K562 (cell line): ENCODE results near the gene MEIS2. TPM values are rescaled to one million over a fixed set of nuclear protein-coding genes. Genes with fewer than 3 reads are reported as not detected.

Experiments used
- CCNT2 ChIP-seq: IDR thresholded peaks from 2 replicates; pipeline ENCODE4 v1.6.1; 2011; ENCODE audit warnings: borderline replicate concordance, low read depth, mild to moderate bottlenecking, moderate library complexity, mixed read lengths, low read length; ENCODE audit not compliant: insufficient read length; ENCODE audit errors: extremely low read depth
- DLX4 ChIP-seq: fragments of 250-450 bp; sonication (Bioruptor Pico); IDR thresholded peaks from 2 replicates; pipeline ENCODE4 v1.6.1; 2021; ENCODE audit warnings: mild to moderate bottlenecking
- GTF2E2 ChIP-seq: fragments of 200-800 bp; sonication (Bioruptor generic); IDR thresholded peaks from 2 replicates; pipeline ENCODE4 v1.6.1; 2016; ENCODE audit warnings: missing genetic modification characterization, missing compliant biosample characterization
- NFIC ChIP-seq: fragments of 450-650 bp; IDR thresholded peaks from 2 replicates; pipeline ENCODE4 v1.6.1; 2017; ENCODE audit warnings: mild to moderate bottlenecking, inconsistent platforms
- RAD51 ChIP-seq: fragments of 450-650 bp; IDR thresholded peaks from 2 replicates; pipeline ENCODE4 v1.7.1; 2016; ENCODE audit warnings: low read depth, mild to moderate bottlenecking, borderline replicate concordance
- polyA plus RNA-seq, 8 experiments: library from polyadenylated mRNA; depleted of rRNA in 4 of 8; stranded (reverse) in 5 of 8; unstranded in 3 of 8; fragments of >200 nt; fragmentation: Nextera tagmentation in 2 of 8; fragmentation: Illumina TruSeq in 1 of 8; extraction: Ambion mirVana in 2 of 8; extraction: Trizol in 1 of 8; gene quantifications; 2 replicates each; pipeline versions ENCODE4 v1.2.1 to v1.2.3, GENCODE V29; 2011 to 2014; ENCODE audit warnings: inconsistent platforms in 1 of 8, missing spikeins in 1 of 8
- total RNA-seq, 7 experiments: library from RNA; depleted of rRNA in 6 of 7; stranded (reverse); fragments of >200 nt in 6 of 7; fragmentation: Illumina TruSeq in 2 of 7; extraction: Trizol in 2 of 7; gene quantifications; 2 replicates each; pipeline versions ENCODE4 v1.2.1 to v1.2.3, GENCODE V29; 2011 to 2021; ENCODE audit warnings: low replicate concordance in 1 of 7
- TF ChIP-seq, protein P1 (sequence below): fragments of 450-650 bp; IDR thresholded peaks from 2 replicates; pipeline ENCODE4 v1.6.1; 2017; ENCODE audit warnings: antibody characterized with exemption, mild to moderate bottlenecking
- TF ChIP-seq, protein P2 (sequence below): sonication (generic); formaldehyde crosslinking; IDR thresholded peaks from 2 replicates; pipeline ENCODE4 v1.8.0; 2022; ENCODE audit warnings: mild to moderate bottlenecking, missing genetic modification reagents, borderline replicate concordance
- TF ChIP-seq, protein P3 (sequence below): sonication (generic); formaldehyde crosslinking; IDR thresholded peaks from 2 replicates; pipeline ENCODE4 v1.8.1; 2023; ENCODE audit warnings: mild to moderate bottlenecking, missing genetic modification reagents

MEIS2 gene
- total and polyA plus RNA-seq, 9 of the 15 experiments (the other 6 are each of a cell fraction or from before 2014, with no cell fraction given), result 7.5 to 64.2 (median 22.3) TPM

- TF ChIP-seq, protein P1, sequence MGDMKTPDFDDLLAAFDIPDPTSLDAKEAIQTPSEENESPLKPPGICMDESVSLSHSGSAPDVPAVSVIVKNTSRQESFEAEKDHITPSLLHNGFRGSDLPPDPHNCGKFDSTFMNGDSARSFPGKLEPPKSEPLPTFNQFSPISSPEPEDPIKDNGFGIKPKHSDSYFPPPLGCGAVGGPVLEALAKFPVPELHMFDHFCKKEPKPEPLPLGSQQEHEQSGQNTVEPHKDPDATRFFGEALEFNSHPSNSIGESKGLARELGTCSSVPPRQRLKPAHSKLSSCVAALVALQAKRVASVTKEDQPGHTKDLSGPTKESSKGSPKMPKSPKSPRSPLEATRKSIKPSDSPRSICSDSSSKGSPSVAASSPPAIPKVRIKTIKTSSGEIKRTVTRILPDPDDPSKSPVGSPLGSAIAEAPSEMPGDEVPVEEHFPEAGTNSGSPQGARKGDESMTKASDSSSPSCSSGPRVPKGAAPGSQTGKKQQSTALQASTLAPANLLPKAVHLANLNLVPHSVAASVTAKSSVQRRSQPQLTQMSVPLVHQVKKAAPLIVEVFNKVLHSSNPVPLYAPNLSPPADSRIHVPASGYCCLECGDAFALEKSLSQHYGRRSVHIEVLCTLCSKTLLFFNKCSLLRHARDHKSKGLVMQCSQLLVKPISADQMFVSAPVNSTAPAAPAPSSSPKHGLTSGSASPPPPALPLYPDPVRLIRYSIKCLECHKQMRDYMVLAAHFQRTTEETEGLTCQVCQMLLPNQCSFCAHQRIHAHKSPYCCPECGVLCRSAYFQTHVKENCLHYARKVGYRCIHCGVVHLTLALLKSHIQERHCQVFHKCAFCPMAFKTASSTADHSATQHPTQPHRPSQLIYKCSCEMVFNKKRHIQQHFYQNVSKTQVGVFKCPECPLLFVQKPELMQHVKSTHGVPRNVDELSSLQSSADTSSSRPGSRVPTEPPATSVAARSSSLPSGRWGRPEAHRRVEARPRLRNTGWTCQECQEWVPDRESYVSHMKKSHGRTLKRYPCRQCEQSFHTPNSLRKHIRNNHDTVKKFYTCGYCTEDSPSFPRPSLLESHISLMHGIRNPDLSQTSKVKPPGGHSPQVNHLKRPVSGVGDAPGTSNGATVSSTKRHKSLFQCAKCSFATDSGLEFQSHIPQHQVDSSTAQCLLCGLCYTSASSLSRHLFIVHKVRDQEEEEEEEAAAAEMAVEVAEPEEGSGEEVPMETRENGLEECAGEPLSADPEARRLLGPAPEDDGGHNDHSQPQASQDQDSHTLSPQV, result no peak
- TF ChIP-seq CCNT2, result no peak
- TF ChIP-seq, protein P2, sequence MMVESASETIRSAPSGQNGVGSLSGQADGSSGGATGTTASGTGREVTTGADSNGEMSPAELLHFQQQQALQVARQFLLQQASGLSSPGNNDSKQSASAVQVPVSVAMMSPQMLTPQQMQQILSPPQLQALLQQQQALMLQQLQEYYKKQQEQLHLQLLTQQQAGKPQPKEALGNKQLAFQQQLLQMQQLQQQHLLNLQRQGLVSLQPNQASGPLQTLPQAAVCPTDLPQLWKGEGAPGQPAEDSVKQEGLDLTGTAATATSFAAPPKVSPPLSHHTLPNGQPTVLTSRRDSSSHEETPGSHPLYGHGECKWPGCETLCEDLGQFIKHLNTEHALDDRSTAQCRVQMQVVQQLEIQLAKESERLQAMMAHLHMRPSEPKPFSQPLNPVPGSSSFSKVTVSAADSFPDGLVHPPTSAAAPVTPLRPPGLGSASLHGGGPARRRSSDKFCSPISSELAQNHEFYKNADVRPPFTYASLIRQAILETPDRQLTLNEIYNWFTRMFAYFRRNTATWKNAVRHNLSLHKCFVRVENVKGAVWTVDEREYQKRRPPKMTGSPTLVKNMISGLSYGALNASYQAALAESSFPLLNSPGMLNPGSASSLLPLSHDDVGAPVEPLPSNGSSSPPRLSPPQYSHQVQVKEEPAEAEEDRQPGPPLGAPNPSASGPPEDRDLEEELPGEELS (CRISPR knock-in tag), result no peak
- TF ChIP-seq DLX4 (CRISPR knock-in tag), result no peak
- no peak for TF ChIP-seq RAD51
- TF ChIP-seq, protein P3, sequence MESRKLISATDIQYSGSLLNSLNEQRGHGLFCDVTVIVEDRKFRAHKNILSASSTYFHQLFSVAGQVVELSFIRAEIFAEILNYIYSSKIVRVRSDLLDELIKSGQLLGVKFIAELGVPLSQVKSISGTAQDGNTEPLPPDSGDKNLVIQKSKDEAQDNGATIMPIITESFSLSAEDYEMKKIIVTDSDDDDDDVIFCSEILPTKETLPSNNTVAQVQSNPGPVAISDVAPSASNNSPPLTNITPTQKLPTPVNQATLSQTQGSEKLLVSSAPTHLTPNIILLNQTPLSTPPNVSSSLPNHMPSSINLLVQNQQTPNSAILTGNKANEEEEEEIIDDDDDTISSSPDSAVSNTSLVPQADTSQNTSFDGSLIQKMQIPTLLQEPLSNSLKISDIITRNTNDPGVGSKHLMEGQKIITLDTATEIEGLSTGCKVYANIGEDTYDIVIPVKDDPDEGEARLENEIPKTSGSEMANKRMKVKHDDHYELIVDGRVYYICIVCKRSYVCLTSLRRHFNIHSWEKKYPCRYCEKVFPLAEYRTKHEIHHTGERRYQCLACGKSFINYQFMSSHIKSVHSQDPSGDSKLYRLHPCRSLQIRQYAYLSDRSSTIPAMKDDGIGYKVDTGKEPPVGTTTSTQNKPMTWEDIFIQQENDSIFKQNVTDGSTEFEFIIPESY (CRISPR knock-in tag), result no peak
- TF ChIP-seq GTF2E2 (tag), result no peak
- TF ChIP-seq NFIC, result no peak
Measured at GRCh38 chr15:37107744-37108380, 7.5 kb upstream of the MEIS2 start (continued).
